Measurements from ENCODE around the gene LINGO3. TPM values are rescaled to one million over a fixed set of nuclear protein-coding genes. Genes with fewer than 3 reads are reported as not detected.

The LINGO3 gene
- total and polyA plus RNA-seq, 2 donors (not counting 3 experiments of a cell fraction or from before 2014, with no cell fraction given) = not detected

- Histone ChIP-seq H4K20me1 (replicated peaks; ENCODE audit: control insufficient read depth, extremely low read depth, insufficient read depth, low read length) (no peaks in the 10 kb centered on the region), H3K27ac (ENCODE audit: insufficient read depth, low read depth, low read length) (no peak overlapping the region), H3K4me1 (ENCODE audit: control insufficient read depth, extremely low read depth, insufficient read depth, low read length) (no peaks in the 10 kb centered on the region), H3K9me1 (replicated peaks; ENCODE audit: control insufficient read depth, extremely low read depth, insufficient read depth, low read length) (no peaks in the 10 kb centered on the region), H3K79me2 (ENCODE audit: control insufficient read depth, insufficient read depth, low read length) (peaks cover 7% of the 10 kb centered on the region), H3K4me2 (ENCODE audit: insufficient read depth, low read length) (no peak overlapping the region), H3K36me3 (ENCODE audit: control insufficient read depth in 2 of 2, extremely low read depth in 1 of 2, insufficient read depth in 2 of 2, low read length in 2 of 2) (peaks cover 0 to 13% of the 10 kb centered on the region in 2 experiments), H3K27me3 (ENCODE audit: control insufficient read depth in 2 of 2, insufficient read depth in 2 of 2, low read length in 2 of 2) (no peaks in the 10 kb centered on the region), H2AFZ (ENCODE audit: low read depth, low read length) (no peak overlapping the region), H3K9ac (replicated peaks; ENCODE audit: extremely low read depth, insufficient read depth, low read length) (no peak overlapping the region), H3K9me3 (replicated peaks; ENCODE audit: control insufficient read depth, insufficient read depth, low read length) (no peaks in the 10 kb centered on the region), H3K4me3 (replicated peaks in 1 of 3; ENCODE audit: insufficient read depth in 1 of 3, low read depth in 1 of 3, low read length in 3 of 3) (no peak overlapping the region)
- FAIRE-seq (no peak), DNase-seq (ENCODE audit: low read depth, low spot score) (no peak)
- intact Hi-C loops (cut with micrococcal nuclease) = no loop called here
- ChIA-PET POLR2A (no interaction called here), CTCF (no interaction called here)
- TF ChIP-seq EZH2 (IDR thresholded peaks at IDR 0.05; ENCODE audit: borderline replicate concordance, low read depth, low read length, severe bottlenecking) (no peak), POLR2AphosphoS5 (IDR thresholded peaks at IDR 0.05; ENCODE audit: insufficient read depth, low read depth, low read length) (no peak), MYC (IDR thresholded peaks at IDR 0.05; ENCODE audit: low read depth, low read length) (no peak), GATA2 (IDR thresholded peaks at IDR 0.05; ENCODE audit: insufficient read depth, insufficient read length, low read depth, low read length) (no peak), FOS (IDR thresholded peaks at IDR 0.05; ENCODE audit: borderline replicate concordance, insufficient read depth, low read length) (no peak), POLR2A (IDR thresholded peaks at IDR 0.05; ENCODE audit: low read depth, low read length) (no peak), MAX (IDR thresholded peaks at IDR 0.05; ENCODE audit: insufficient read depth, insufficient read length) (no peak), JUN (IDR thresholded peaks at IDR 0.05; ENCODE audit: borderline replicate concordance, insufficient read depth, insufficient read length, low read depth) (no peak), CTCF (IDR thresholded peaks at IDR 0.05; ENCODE audit: extremely low read depth in 1 of 2, insufficient read depth in 1 of 2, low read depth in 1 of 2, low read length in 2 of 2) (no peak)
- BruUV-seq (replicated peaks) = no TSS peak
- dilution Hi-C loops (cut with MboI; ENCODE audit: extremely low pct_ligation_motif_present, low sequenced_read_pairs) = no loop called here
Measured at GRCh38 chr19:2320939-2321338, 13.0 kb upstream of the LINGO3 start.

Data from endothelial cell of umbilical vein (primary cell).